GM18873 (cell line): Measurements from ENCODE around the gene WNT7A.

Experiments used
- ATAC-seq: cut with Tn5 transposase; IDR thresholded peaks from one replicate; pipeline ENCODE4 v1.9.1; 2021; ENCODE audit warnings: mild to moderate bottlenecking, moderate library complexity, moderate number of reproducible peaks; ENCODE audit not compliant: unreplicated experiment, low FRiP score

Gene WNT7A

GRCh38 chr3:13850161-13850945 lies 29.5 kb downstream of the WNT7A start:
- no peak for ATAC-seq

GRCh38 chr3:13849018-13849417 lies 30.9 kb downstream of the WNT7A start:
- no peak for ATAC-seq

DNA sequence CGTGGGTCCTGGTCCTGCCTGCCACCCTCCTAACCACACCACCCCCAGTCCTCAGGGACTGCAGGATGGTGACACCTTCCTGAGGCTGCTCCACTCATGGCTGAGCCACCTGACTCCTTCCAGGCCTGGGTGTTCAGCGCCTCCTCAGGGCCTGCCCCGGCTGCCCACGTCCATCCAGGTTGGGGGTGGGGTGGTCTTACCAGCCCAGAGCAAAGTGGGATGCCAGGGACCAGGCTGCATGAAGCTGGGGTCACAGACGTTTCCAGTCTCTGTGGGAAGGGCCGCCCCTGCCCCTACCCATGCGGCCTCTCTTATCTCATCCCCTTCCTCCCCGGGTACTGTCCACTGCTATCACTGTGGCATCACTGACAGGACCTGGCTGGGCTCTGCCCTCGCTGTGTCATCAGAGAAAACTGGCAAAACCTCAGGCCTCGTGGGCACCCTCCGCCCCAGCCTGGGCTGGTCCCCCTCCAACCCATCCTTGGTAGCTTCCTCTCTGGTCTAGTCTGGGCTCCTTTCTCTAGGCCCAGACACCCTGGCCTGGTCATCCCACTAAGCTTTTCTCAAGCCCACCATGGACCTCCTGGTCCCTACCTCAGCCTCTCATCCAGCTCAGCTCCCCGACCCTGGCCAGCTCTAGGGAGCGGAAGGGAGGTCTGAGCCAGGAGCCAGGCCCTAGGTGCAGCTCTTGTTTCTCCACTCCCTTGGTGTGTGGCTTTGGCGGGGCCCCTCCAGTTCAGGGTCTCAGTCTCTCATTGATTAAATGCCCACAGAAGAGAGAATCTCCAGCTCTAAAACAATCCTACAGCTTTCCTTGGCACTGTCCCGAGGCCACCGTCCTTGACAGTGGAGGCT lies 32.9 kb downstream of the WNT7A start:
- ATAC-seq, result no peak

DNA sequence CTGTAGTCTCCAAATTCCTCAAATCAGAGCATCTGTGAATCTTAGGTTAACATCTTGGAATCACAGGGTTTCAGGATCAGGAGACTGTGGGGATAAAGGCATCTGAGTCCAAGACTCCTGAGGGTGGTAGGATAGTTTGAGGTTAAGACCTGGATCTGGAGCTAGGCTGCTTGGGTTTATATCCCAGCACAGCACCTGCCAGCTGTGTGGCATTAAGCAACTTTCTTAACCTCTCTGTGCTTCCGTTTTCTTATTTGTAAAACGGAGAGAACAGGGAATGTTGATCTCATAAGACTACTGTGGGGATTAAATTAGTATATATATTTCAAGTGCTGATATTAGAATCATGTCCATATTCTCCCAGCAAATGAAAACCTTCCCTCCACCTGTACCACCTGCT lies 33.6 kb downstream of the WNT7A start:
- ATAC-seq, result no peak

DNA sequence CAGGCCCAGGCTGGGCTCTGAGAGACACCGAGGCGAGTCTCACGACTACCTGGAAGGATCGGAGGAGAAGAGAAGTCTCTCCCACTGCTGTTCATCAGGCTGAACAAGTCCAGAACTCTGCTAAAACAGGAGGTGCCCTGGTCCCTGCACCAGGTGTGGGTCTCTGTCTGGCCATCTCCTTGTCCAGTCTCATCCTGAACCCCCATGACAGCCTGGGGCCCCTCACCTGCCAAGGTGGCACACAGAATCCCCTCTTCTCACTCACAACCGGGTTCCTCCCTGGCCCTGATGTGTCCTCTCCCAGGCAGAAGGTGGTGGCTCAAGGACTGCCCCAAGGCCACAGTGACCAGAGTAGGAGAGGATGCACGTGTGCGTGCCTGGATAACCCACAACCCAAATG lies 34.1 kb downstream of the WNT7A start:
- no peak for ATAC-seq

- ATAC-seq, result no peak
These were observed 35.0 kb downstream of the WNT7A start for GRCh38 chr3:13844911-13845310.

DNA sequence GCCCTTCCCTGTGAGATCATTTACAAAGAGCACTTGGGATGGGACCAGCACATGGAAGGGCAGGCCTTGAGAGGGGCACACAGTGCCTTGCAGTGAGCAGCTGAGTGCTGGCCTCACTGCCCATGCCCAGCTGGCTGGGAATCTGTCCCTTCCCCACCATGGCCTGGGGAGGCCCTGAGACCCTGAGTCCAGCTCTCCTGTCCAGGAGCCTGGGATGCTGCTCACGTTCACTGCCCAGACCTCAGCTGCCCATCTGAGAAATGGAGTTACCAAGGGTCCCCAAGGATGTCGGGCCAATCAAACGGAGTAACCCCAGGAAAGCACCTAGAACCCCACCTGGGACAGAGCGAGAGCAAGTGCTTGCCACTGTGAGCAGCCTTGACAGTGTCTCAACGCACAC lies 35.6 kb downstream of the WNT7A start:
- no peak for ATAC-seq

- ATAC-seq, result no peak
These were observed 36.5 kb downstream of the WNT7A start for GRCh38 chr3:13843351-13843750.

DNA sequence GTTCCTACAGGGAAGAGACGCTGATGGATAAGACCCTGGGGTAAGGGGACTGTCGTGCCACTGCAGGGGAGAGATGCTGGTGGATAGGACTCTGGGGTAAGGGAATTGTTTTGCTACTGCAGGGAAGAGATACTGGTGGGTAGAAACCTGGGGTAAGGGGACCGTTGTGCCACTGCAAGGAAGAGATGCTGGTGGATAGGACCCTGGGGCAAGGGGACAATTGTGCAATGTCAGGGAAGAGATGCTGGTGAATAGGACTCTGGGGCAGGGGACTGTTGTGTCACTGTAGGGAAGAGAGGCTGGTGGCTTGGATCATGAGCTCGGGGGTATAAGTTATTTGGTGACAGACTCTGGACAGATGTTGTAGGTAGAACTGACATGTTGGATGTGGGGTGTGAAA lies 37.6 kb downstream of the WNT7A start:
- ATAC-seq, result no peak

- ATAC-seq, result no peak
These were observed 38.0 kb downstream of the WNT7A start for GRCh38 chr3:13841826-13842225.

DNA sequence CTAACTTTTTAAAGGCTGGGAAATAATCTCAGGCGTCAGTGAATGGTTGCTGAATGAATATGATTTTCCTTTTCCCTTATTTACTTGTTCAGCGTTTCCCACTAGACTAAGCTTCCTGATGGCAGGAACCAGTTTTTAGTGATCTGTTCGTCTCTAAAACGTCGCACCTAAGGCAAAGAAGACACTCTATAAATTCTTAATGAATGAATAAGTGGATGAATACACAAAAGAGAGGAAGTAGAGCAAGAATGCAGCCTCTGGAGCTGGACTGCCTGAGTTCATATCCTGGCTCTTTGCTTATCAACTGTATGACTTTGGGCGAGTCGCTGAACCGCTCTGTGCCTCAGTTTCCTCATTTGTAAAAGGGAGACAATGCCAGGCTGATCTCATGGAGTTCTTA lies 38.7 kb downstream of the WNT7A start:
- ATAC-seq, result no peak

DNA sequence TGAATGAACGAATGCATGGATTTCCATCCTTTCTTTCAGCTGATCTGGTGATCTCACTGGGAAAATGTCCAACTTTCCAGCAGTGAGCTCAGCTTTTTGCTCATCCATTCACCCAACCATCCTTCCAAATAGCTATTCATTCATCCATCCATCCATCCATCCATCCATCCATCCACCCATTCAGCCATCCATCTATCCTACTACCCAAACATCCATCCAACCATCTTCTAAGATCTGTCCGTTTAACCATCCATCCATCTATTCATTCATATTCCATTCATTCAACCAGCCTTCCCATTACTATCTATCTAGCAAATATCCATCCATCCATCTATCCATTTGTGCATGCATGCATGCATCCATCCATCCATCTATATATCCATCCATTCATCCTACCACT lies 39.4 kb downstream of the WNT7A start:
- ATAC-seq, result no peak

- ATAC-seq, result no peak
These were observed 40.0 kb downstream of the WNT7A start for GRCh38 chr3:13839726-13840340.

DNA sequence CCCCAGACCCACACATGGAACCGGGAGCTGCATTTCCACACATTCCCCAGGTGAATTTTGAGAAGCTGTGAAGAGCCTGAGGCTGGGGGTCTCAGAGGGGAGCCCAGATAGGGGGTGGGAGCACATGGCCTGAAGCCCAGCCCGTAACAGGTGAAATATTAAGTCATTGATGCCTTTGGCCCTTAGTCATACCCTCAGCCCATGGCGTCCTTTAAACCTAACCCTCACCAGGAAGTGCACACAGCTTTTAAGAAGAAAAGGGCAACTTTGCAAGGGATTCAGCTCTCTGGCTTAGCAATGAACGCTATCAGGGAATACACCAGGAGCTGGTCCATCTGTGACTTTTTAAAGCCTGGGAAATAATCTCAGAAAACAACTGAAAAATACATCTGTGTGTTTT lies 40.6 kb downstream of the WNT7A start:
- ATAC-seq, result no peak

DNA sequence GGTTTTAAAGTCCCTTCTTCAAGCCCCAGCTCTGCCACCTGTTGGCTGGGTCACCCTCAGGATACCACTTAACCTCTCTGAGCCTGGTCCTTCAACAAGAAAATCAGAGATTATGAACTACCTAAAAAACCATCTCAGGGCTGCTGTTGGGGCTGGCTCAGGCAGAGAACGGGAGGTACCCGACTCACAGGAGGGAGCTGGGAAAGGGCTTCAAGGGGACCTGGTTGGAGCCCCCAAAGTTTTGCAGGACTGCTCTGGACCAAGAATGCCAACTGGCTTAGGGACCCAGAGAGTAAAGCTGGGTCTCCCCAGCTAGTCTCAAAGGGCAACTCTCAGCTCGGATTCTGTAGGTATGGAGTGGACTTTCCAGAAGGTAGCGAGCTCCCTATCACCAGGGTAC lies 41.5 kb downstream of the WNT7A start:
- ATAC-seq, result no peak

DNA sequence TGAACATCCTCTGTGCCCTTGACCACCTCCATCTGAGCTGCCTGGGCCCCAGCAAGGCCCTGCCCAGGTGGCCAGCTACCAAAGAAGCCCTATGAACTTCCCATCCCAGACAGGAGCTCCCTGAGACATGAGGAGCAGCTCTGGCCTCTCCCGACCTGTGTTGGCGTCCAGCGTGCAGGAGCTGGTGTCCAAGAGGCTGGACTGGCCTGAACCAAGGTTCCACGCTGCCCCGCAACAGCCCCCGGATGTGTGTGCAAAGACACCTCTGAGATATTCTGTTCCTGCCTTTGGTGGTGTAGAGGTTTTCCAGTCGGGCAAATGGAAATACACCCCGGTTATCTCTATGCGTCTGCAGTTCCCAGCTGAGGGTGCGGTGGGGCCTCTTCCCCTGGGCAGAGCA lies 42.1 kb downstream of the WNT7A start:
- ATAC-seq, result no peak

DNA sequence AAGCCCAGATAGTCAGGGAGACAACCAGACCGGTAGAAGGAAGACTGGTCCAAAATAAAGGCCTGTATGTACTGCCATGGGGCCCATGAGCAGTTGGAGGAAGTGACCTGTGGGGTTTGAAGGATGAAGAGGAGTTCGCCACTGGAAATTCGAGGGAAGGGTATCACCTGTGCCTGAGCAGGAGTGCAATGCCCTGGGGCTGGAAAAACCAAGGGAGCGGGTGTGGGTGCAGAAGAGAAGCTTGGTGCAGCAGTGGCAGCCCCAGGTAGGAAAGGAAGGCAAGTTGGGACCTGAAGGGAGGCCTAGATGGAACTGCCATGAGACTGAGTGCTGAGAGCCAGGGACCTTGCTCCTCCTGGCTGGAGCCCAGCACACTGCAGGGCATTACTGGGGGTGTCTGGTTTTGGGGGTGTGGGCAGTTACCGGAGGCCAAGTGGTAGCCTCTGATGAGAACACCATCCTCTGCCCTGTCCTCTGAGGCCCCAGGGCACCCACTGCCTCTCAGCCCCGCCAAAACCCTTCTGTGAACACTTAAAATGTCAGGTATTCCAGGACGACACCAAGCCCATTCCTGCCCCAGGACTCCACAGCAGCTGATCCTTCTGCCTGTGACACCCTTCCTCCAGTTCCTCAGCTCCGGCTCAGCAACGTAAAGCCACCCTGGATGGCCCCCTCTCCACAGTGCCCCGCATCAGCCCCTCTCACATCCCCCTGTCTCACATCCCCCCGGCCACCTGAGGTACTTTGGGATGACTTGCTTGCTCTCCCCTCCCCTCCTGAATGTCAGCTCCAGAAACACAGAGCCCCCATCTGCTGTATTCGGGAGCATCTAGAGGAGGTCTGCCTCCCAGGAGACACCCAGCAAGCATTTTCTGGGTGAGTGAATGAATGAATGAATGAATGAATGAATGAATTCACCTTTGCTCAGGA lies 42.9 kb downstream of the WNT7A start:
- no peak for ATAC-seq

- no peak for ATAC-seq
These were observed 44.6 kb downstream of the WNT7A start for GRCh38 chr3:13835246-13835645.

DNA sequence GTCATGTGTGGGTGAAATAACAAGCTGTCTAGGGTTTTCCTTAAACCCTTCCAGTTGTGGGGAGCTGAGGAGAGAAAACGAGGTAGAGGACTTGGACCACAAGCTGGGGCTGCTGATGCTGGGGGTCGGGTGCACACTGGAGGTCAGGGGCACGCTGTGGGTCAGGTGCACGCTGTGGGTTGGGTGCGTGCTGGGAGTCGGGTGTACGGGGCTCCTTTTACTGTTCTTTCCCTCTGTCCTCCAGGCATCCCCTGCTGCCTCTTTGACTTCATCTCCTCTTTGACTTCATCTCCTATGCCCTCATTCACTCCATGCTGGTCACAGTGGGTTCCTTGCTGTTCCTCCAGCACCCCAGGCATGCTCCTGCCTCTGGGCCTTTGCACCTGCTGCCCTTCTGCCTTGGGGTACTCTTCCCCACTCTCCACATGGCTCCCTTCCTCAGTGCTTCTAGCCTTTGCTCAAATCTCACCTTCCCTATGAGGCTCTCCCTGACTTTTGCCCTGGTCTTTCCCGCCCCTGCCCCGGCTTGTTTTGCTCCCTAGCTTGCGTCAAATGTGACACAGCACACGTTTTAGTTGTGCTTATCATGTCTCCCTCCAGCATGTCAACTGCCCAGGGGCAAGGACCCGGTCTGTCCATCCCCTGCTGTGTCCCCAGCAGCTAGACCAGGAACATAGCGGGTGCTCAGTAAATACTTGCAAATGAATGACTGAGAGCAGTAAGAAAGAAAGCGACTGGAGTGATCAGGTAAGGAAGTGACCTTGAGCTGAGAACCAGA lies 45.4 kb downstream of the WNT7A start:
- ATAC-seq, result no peak
